ENCODE results near the gene TMEM59. TPM values are rescaled to one million over a fixed set of nuclear protein-coding genes. Genes with fewer than 3 reads are reported as not detected.
"Not testable (repeated sequence)": the region's sequence is repeated elsewhere in the genome, so short reads cannot be mapped to it uniquely, and the experiment has no call there.

Gene TMEM59
- total and polyA plus RNA-seq, 3 donors from 2014 or later: 209 to 338 (median 289) TPM

DNA sequence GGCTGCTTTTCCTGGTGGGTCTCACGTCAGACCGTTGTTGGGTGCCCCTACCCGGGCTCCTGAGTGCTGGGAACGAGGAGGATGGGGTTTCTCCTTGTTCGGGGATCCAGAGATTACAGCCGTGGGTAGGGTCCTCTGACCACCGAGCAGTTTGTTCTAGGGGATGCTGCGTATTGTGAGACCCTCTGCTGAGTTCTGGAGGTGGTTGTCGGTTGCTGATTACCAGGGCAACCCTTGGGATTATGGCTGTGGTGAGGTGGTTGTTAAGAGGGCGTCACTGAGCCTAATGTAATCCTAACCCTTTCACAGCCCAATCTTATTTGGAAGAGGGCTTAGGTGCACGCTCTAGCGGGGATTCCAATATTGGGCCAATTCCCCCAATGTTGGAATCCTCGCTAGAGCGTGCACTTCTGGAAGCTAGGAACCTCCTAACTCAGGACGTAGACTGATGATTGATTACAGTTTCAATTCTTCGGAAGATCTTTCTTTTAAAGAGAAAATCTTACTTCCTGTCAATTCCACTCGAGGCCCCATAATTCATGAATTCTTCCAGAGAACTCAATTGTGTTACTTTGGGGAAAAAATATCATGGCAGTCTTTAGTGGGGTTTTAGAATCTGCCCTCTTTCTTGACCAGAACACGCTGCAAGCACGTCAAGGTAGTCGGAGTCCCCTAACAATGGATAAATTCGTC is 887 bp upstream of the TMEM59 start:
- Histone ChIP-seq H3K27ac (peak overlapping the region; percentile 87 to 92), H3K4me1 (peaks cover 35% of the 10 kb centered on the region), H3K36me3 (ENCODE audit: low read depth, missing control alignments) (no peaks in the 10 kb centered on the region), H3K4me3 (peak overlapping the region; percentile 83 to 91), H3K27me3 (no peaks in the 10 kb centered on the region), H3K9me3 (no peaks in the 10 kb centered on the region)
- TF ChIP-seq POLR2A (IDR thresholded peaks at IDR 0.05): no peak
- no peak for TF ChIP-seq CTCF (IDR thresholded peaks at IDR 0.05)
- DNase-seq: no peak
- 8 to 11% methylated on average over 19 to 21 of the region's 21 CpGs for WGBS, 2 donors
- intact Hi-C loops (cut with DNase I; ENCODE audit: low total_unique reads): no loop called here

- peak; percentile 61 for DNase-seq
Measured at GRCh38 chr1:54052431-54052933, 522 bp downstream of the TMEM59 start.

DNA sequence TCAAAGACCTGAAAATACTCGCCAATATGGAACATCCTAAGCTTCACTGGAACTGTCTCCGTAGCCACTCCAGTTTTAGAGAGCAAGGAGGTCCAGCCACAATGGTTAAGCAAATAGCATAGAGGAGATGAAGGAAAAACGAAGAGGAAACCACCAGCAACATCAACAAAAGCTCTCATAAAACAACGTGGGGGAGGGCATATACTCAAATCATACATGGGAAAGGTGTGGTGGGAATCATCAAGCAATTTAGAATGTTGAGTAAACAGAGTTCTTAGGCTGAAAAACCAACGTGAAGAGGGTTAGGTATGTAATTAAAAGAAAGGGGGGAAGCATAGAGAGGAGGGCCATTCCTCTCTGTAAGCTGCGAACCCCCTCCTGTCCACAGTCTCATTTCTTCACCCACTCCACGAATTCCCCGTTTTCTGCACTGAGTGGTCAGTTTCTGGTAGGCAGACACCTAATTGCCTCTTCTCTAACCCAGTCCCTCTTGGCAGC is 1.0 kb downstream of the TMEM59 start:
- Histone ChIP-seq H3K27me3 (no peaks in the 10 kb centered on the region), H3K36me3 (ENCODE audit: low read depth, missing control alignments) (no peaks in the 10 kb centered on the region), H3K27ac (peak overlapping the region; percentile 87 to 92), H3K4me1 (peaks cover 44% of the 10 kb centered on the region), H3K9me3 (no peaks in the 10 kb centered on the region), H3K4me3 (peak overlapping the region; percentile 83 to 91)
- no peak for DNase-seq
- intact Hi-C loops (cut with DNase I; ENCODE audit: low total_unique reads): no loop called here
- TF ChIP-seq POLR2A (IDR thresholded peaks at IDR 0.05): no peak
- TF ChIP-seq CTCF (IDR thresholded peaks at IDR 0.05): no peak
- WGBS, 2 donors: 1 to 3% methylated on average over 8 of the region's 8 CpGs

More at GRCh38 chr1:54052431-54052933, 522 bp downstream of the TMEM59 start:
- no peaks in the 10 kb centered on the region for H3K36me3 ChIP-seq (ENCODE audit: low read depth, missing control alignments)
- no peaks in the 10 kb centered on the region for H3K9me3 ChIP-seq
- peak overlapping the region; percentile 87 to 92 for H3K27ac ChIP-seq
- H3K4me3 ChIP-seq: peak overlapping the region; percentile 83 to 91
- intact Hi-C loops (cut with DNase I; ENCODE audit: low total_unique reads): no loop called here
- WGBS, 2 donors: 0 to 1% methylated on average over 23 of the region's 23 CpGs
- H3K4me1 ChIP-seq: peaks cover 39% of the 10 kb centered on the region
- TF ChIP-seq POLR2A (IDR thresholded peaks at IDR 0.05) (no peak), CTCF (IDR thresholded peaks at IDR 0.05) (no peak)
- no peaks in the 10 kb centered on the region for H3K27me3 ChIP-seq

DNA sequence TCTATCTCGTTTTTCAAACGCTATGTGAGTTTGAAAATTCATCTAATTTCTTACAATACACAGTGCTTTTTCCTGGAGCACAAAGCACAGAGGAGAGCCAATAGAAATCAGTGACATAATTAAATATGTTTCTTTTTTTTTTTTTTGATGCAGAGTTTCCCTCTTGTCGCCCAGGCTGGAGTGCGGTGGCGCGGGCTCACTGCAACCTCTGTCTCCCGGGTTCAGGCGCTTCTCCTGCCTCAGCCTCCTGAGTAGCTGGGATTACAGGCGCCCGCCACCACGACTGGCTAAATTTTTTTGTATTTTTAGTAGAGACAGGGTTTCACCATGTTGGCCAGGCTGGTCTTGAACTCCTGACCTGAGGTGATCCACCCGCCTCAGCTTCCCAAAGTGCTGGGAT is 2.6 kb downstream of the TMEM59 start:
- H3K27ac ChIP-seq; DNase-seq; H3K36me3 ChIP-seq (ENCODE audit: low read depth, missing control alignments); intact Hi-C loops (cut with DNase I; ENCODE audit: low total_unique reads); H3K9me3 ChIP-seq; H3K4me3 ChIP-seq; H3K27me3 ChIP-seq: not testable (repeated sequence)
- WGBS, 2 donors: 71 to 83% methylated on average over 12 of the region's 12 CpGs
- H3K4me1 ChIP-seq: peaks cover 45% of the 10 kb centered on the region

- no peaks in the 10 kb centered on the region for H3K9me3 ChIP-seq
- DNase-seq: no peak
- 73 to 74% methylated on average over 5 of the region's 5 CpGs for WGBS, 2 donors
- H3K4me1 ChIP-seq: peaks cover 31% of the 10 kb centered on the region
- intact Hi-C loops (cut with DNase I; ENCODE audit: low total_unique reads): no loop called here
- TF ChIP-seq POLR2A (IDR thresholded peaks at IDR 0.05): no peak
- no peak for TF ChIP-seq CTCF (IDR thresholded peaks at IDR 0.05)
- H3K27me3 ChIP-seq: no peaks in the 10 kb centered on the region
- H3K4me3 ChIP-seq: no peak overlapping the region
- H3K27ac ChIP-seq: no peak overlapping the region
- H3K36me3 ChIP-seq (ENCODE audit: low read depth, missing control alignments): no peaks in the 10 kb centered on the region
Measured at GRCh38 chr1:54047384-54048305, 5.4 kb downstream of the TMEM59 start.
